K562 (cell line): ENCODE measurements around the gene MOSPD2.

ENCODE experiments used
- DACH1 ChIP-seq: fragments of 450-650 bp; IDR thresholded peaks from 2 replicates; pipeline ENCODE4 v1.6.1; 2018; ENCODE audit not compliant: partially characterized antibody
- ELF1 ChIP-seq: fragments of 200-800 bp; sonication (Bioruptor generic); IDR thresholded peaks from 2 replicates; pipeline ENCODE4 v1.6.1; 2016; ENCODE audit warnings: missing genetic modification characterization, missing compliant biosample characterization
- EZH2 ChIP-seq: IDR thresholded peaks from 2 replicates; pipeline ENCODE4 v1.6.1; 2012; ENCODE audit warnings: low read depth, mild to moderate bottlenecking, inconsistent platforms, low read length, borderline replicate concordance
- MXI1 ChIP-seq: IDR thresholded peaks from 2 replicates; pipeline ENCODE4 v1.6.1; 2011; ENCODE audit warnings: low read depth, mild to moderate bottlenecking, improper control_type of control experiment, low read length
- POLR2AphosphoS5 ChIP-seq: IDR thresholded peaks from 2 replicates; pipeline ENCODE4 v1.6.1; 2011; ENCODE audit warnings: mild to moderate bottlenecking, low read depth, low read length, moderate library complexity; ENCODE audit not compliant: control insufficient read depth, insufficient read depth
- PRPF4 ChIP-seq: fragments of 200-400 bp; formaldehyde crosslinking; IDR thresholded peaks from one replicate; pipeline ENCODE4 v1.6.1; 2017; ENCODE audit warnings: low read length, low read depth, mild to moderate bottlenecking; ENCODE audit not compliant: insufficient read depth, poor library complexity, severe bottlenecking
- STAG1 ChIP-seq: sonication (generic); formaldehyde crosslinking; IDR thresholded peaks from 2 replicates; pipeline ENCODE4 v1.5.0; 2020; ENCODE audit warnings: missing genetic modification reagents, borderline replicate concordance
- TAF7 ChIP-seq: fragments of 450-650 bp; IDR thresholded peaks from 2 replicates; pipeline ENCODE4 v1.6.1; 2016; ENCODE audit warnings: missing genetic modification characterization, missing compliant biosample characterization
- TF ChIP-seq, protein P1 (sequence below): sonication (generic); formaldehyde crosslinking; IDR thresholded peaks from 2 replicates; pipeline ENCODE4 v1.8.1; 2022; ENCODE audit warnings: missing genetic modification reagents
- TF ChIP-seq, protein P2 (sequence below), 3 experiments: IDR thresholded peaks in 2 of 3; conservative IDR thresholded peaks in 1 of 3; 2 replicates each; pipeline ENCODE4 v1.5.1; 2011 to 2012; ENCODE audit warnings: low read length in 3 of 3, mild to moderate bottlenecking in 3 of 3, control low read depth in 2 of 3, improper control_type of control experiment in 1 of 3, inconsistent platforms in 1 of 3, low read depth in 1 of 3, mixed read lengths in 1 of 3, moderate library complexity in 1 of 3; ENCODE audit not compliant: insufficient read depth in 2 of 3

GRCh38 chrX:14927401-14927800, 54.2 kb downstream of the MOSPD2 start:
- TF ChIP-seq TAF7 (tag), result no peak
- TF ChIP-seq DACH1, result no peak
- no peak for TF ChIP-seq STAG1
- no peak for TF ChIP-seq PRPF4
- TF ChIP-seq EZH2, result no peak
- TF ChIP-seq ELF1 (tag), result no peak
- no peak for TF ChIP-seq POLR2AphosphoS5
- TF ChIP-seq, protein P1, sequence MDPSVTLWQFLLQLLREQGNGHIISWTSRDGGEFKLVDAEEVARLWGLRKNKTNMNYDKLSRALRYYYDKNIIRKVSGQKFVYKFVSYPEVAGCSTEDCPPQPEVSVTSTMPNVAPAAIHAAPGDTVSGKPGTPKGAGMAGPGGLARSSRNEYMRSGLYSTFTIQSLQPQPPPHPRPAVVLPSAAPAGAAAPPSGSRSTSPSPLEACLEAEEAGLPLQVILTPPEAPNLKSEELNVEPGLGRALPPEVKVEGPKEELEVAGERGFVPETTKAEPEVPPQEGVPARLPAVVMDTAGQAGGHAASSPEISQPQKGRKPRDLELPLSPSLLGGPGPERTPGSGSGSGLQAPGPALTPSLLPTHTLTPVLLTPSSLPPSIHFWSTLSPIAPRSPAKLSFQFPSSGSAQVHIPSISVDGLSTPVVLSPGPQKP (CRISPR knock-in tag), result no peak
- TF ChIP-seq, protein P2, sequence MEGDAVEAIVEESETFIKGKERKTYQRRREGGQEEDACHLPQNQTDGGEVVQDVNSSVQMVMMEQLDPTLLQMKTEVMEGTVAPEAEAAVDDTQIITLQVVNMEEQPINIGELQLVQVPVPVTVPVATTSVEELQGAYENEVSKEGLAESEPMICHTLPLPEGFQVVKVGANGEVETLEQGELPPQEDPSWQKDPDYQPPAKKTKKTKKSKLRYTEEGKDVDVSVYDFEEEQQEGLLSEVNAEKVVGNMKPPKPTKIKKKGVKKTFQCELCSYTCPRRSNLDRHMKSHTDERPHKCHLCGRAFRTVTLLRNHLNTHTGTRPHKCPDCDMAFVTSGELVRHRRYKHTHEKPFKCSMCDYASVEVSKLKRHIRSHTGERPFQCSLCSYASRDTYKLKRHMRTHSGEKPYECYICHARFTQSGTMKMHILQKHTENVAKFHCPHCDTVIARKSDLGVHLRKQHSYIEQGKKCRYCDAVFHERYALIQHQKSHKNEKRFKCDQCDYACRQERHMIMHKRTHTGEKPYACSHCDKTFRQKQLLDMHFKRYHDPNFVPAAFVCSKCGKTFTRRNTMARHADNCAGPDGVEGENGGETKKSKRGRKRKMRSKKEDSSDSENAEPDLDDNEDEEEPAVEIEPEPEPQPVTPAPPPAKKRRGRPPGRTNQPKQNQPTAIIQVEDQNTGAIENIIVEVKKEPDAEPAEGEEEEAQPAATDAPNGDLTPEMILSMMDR (IDR thresholded peaks at IDR 0.05 in 2 of 3, conservative IDR thresholded peaks at IDR 0.05 in 1 of 3; ENCODE audit: insufficient read depth in 2 of 3, low read depth in 1 of 3, low read length in 3 of 3), result no peak
- TF ChIP-seq MXI1, result no peak
